ENCODE data around the gene WDR76.
A peak's percentile ranks its signal among the peaks of the same experiment; 100 is the strongest.
"Not testable (repeated sequence)": the region's sequence is repeated elsewhere in the genome, so short reads cannot be mapped to it uniquely, and the experiment has no call there.

Gene WDR76

GRCh38 chr15:43815064-43815463, 11.7 kb upstream of the WDR76 start:
- DNase-seq: not testable (repeated sequence)

GRCh38 chr15:43821505-43821904, 5.3 kb upstream of the WDR76 start:
- DNase-seq: no peak

GRCh38 chr15:43824302-43825246, 2.2 kb upstream of the WDR76 start, which contains the start of gene MFAP1:
MFAP1 (minus strand) TSS chr15:43824690; CDS start chr15:43824569, 121 bp downstream.
- DNase-seq: peak; percentile 29 to 97 (median 90)

- not testable (repeated sequence) for DNase-seq
Observed at GRCh38 chr15:43825305-43825704, 1.5 kb upstream of the WDR76 start.

GRCh38 chr15:43826029-43826507, 734 bp upstream of the WDR76 start:
- DNase-seq: no peak

- no peak for DNase-seq
Observed at GRCh38 chr15:43828061-43828657, 1.4 kb downstream of the WDR76 start.

- not testable (repeated sequence) for DNase-seq
Observed at GRCh38 chr15:43829951-43830540, 3.2 kb downstream of the WDR76 start.

GRCh38 chr15:43830691-43831275, 4.0 kb downstream of the WDR76 start:
- not testable (repeated sequence) for DNase-seq

- not testable (repeated sequence) for DNase-seq
Observed at GRCh38 chr15:43831519-43832052, 4.8 kb downstream of the WDR76 start.

GRCh38 chr15:43832485-43832884, 5.7 kb downstream of the WDR76 start:
- DNase-seq: not testable (repeated sequence)

GRCh38 chr15:43845421-43845820, 18.6 kb downstream of the WDR76 start:
- no peak for DNase-seq

- no peak for DNase-seq
Observed at GRCh38 chr15:43851251-43851650, 24.4 kb downstream of the WDR76 start.

GRCh38 chr15:43852607-43853006, 25.8 kb downstream of the WDR76 start:
- no peak for DNase-seq

- DNase-seq: no peak
Observed at GRCh38 chr15:43854801-43855200, 28.0 kb downstream of the WDR76 start.

GRCh38 chr15:43859546-43859945, 32.7 kb downstream of the WDR76 start:
- DNase-seq: no peak

- DNase-seq: not testable (repeated sequence)
Observed at GRCh38 chr15:43866636-43867035, 39.8 kb downstream of the WDR76 start.

GRCh38 chr15:43867096-43867495, 40.3 kb downstream of the WDR76 start:
- DNase-seq: no peak

GRCh38 chr15:43868406-43868805, 41.6 kb downstream of the WDR76 start:
- DNase-seq: no peak

GRCh38 chr15:43871835-43872234, 45.0 kb downstream of the WDR76 start:
- DNase-seq: no peak

GRCh38 chr15:43872416-43873020, 45.7 kb downstream of the WDR76 start:
- DNase-seq: peak in 42 of 56 donors; percentile 4 to 82 (median 44)

- no peak for DNase-seq
Observed at GRCh38 chr15:43873651-43874050, 46.8 kb downstream of the WDR76 start.

Measured in nucleus accumbens (tissue), 56 donors.